HG02885 (cell line): ENCODE measurements around the gene GIMAP6.
"Not testable (repeated sequence)": the region's sequence is repeated elsewhere in the genome, so short reads cannot be mapped to it uniquely, and the experiment has no call there.

Source experiments
- ATAC-seq: cut with Tn5 transposase; IDR thresholded peaks from one replicate; pipeline ENCODE4 v1.9.1; 2021; ENCODE audit warnings: mild to moderate bottlenecking; ENCODE audit not compliant: unreplicated experiment, poor library complexity

The GIMAP6 gene

GRCh38 chr7:150648353-150649079 lies 16.3 kb upstream of the GIMAP6 start:
- ATAC-seq = no peak

GRCh38 chr7:150645259-150646020 lies 13.3 kb upstream of the GIMAP6 start:
- no peak for ATAC-seq

- no peak for ATAC-seq
Observed at GRCh38 chr7:150642926-150643325, 10.7 kb upstream of the GIMAP6 start.

GRCh38 chr7:150641854-150642253 lies 9.7 kb upstream of the GIMAP6 start:
- ATAC-seq = no peak

- ATAC-seq = no peak
Observed at GRCh38 chr7:150633926-150634325, 1.7 kb upstream of the GIMAP6 start.

GRCh38 chr7:150631084-150631826 lies 930 bp downstream of the GIMAP6 start:
- peak; percentile 10 for ATAC-seq

- ATAC-seq = no peak
Observed at GRCh38 chr7:150629347-150629746, 2.8 kb downstream of the GIMAP6 start.

- ATAC-seq = no peak
Observed at GRCh38 chr7:150627959-150628358, 4.2 kb downstream of the GIMAP6 start.

GRCh38 chr7:150626696-150627095 lies 5.5 kb downstream of the GIMAP6 start:
- no peak for ATAC-seq

GRCh38 chr7:150621376-150621775 lies 10.8 kb downstream of the GIMAP6 start:
- peak; percentile 57 for ATAC-seq

- peak; percentile 65 for ATAC-seq
Observed at GRCh38 chr7:150620617-150621371, 11.4 kb downstream of the GIMAP6 start.

- ATAC-seq = no peak
Observed at GRCh38 chr7:150620061-150620460, 12.1 kb downstream of the GIMAP6 start.

GRCh38 chr7:150615221-150615755 lies 16.9 kb downstream of the GIMAP6 start:
- ATAC-seq = not testable (repeated sequence)

GRCh38 chr7:150614426-150614825 lies 17.8 kb downstream of the GIMAP6 start:
- not testable (repeated sequence) for ATAC-seq

GRCh38 chr7:150613880-150614279 lies 18.3 kb downstream of the GIMAP6 start:
- no peak for ATAC-seq

- ATAC-seq = no peak
Observed at GRCh38 chr7:150612925-150613324, 19.3 kb downstream of the GIMAP6 start.

GRCh38 chr7:150610233-150610632 lies 22.0 kb downstream of the GIMAP6 start:
- ATAC-seq = no peak

- not testable (repeated sequence) for ATAC-seq
Observed at GRCh38 chr7:150603600-150603999, 28.6 kb downstream of the GIMAP6 start.

GRCh38 chr7:150595361-150595760 lies 36.8 kb downstream of the GIMAP6 start:
- ATAC-seq = no peak

GRCh38 chr7:150594805-150595204 lies 37.4 kb downstream of the GIMAP6 start:
- ATAC-seq = no peak
